Measurements from ENCODE around the gene AP3S2.

GRCh38 chr15:89851673-89852341 lies 42.0 kb downstream of the AP3S2 start:
- TF ChIP-seq GATA2 (IDR thresholded peaks at IDR 0.05; ENCODE audit: low read depth, low read length) (no peak), GATA3 (IDR thresholded peaks at IDR 0.05; ENCODE audit: low read depth, low read length) (no peak)

Data from SH-SY5Y (cell line).